HepG2 (cell line): ENCODE measurements around the gene STIM1.

ENCODE experiments used
- GABPA ChIP-seq, 2 experiments: IDR thresholded peaks; 2 replicates each; pipeline ENCODE4 v1.6.1; 2011 to 2016; ENCODE audit warnings: low read depth in 2 of 2, low read length in 1 of 2, missing biosample characterization in 1 of 2, missing genetic modification characterization in 1 of 2
- NFE2L1 ChIP-seq: sonication (generic); formaldehyde crosslinking; IDR thresholded peaks from 2 replicates; pipeline ENCODE4 v1.4.0; 2020; ENCODE audit warnings: missing genetic modification reagents, mild to moderate bottlenecking, borderline replicate concordance
- POLR2A ChIP-seq, 2 experiments: IDR thresholded peaks; 2 replicates each; pipeline ENCODE4 v1.6.1; 2011; ENCODE audit warnings: low read depth in 2 of 2, low read length in 2 of 2, mild to moderate bottlenecking in 1 of 2, moderate library complexity in 1 of 2; ENCODE audit not compliant: insufficient read depth in 1 of 2
- RAD21 ChIP-seq: fragments of 450-650 bp; formaldehyde crosslinking; IDR thresholded peaks from 2 replicates; pipeline ENCODE4 v1.5.0; 2020; ENCODE audit warnings: mild to moderate bottlenecking
- ZBTB20 ChIP-seq: sonication (generic); formaldehyde crosslinking; IDR thresholded peaks from 2 replicates; pipeline ENCODE4 v1.8.1; 2023; ENCODE audit warnings: missing genetic modification reagents, low read depth, mild to moderate bottlenecking, borderline replicate concordance
- TF ChIP-seq, protein P1 (sequence below): sonication (generic); formaldehyde crosslinking; IDR thresholded peaks from 2 replicates; pipeline ENCODE4 v1.5.0; 2020; ENCODE audit warnings: missing genetic modification reagents

DNA sequence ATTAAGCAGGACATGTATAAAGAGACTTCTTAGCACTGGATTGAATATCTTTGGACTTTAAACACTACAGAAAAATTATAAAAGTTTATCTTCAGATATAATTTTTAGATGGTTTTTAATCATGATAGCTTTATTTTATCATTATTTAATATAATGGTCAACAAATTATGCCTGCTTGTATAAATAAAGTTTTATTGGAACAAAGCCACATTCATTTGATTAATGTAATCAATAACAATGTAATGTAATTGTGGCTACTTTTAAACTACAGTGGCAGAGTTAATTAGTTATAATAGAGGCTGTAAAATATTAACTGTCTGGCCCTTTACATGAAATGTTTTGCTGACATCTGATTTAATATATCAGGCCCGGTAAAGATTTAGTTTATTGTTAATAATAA, 70.0 kb downstream of the STIM1 start:
- TF ChIP-seq POLR2A (IDR thresholded peaks at IDR 0.05; ENCODE audit: insufficient read depth in 1 of 2, low read depth in 2 of 2, low read length in 2 of 2) (no peak), ZBTB20 (CRISPR knock-in tag) (no peak), RAD21 (no peak), NFE2L1 (CRISPR knock-in tag) (no peak), GABPA (IDR thresholded peaks at IDR 0.05; ENCODE audit: low read depth, low read length) (no peak), GABPA (CRISPR knock-in tag; IDR thresholded peaks at IDR 0.05; ENCODE audit: low read depth) (no peak)
- TF ChIP-seq, protein P1, sequence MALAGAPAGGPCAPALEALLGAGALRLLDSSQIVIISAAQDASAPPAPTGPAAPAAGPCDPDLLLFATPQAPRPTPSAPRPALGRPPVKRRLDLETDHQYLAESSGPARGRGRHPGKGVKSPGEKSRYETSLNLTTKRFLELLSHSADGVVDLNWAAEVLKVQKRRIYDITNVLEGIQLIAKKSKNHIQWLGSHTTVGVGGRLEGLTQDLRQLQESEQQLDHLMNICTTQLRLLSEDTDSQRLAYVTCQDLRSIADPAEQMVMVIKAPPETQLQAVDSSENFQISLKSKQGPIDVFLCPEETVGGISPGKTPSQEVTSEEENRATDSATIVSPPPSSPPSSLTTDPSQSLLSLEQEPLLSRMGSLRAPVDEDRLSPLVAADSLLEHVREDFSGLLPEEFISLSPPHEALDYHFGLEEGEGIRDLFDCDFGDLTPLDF (CRISPR knock-in tag): no peak
